NCI-H345 (cell line): ENCODE data around the gene SRGAP3.
"Not testable (repeated sequence)": the region's sequence is repeated elsewhere in the genome, so short reads cannot be mapped to it uniquely, and the experiment has no call there.

Experiments
- DNase-seq: peaks from one replicate; lab custom pipeline; 2025; lab: John Stamatoyannopoulos, UW

The SRGAP3 gene

GRCh38 chr3:9249273-9250192, at the start of gene SRGAP3:
TSS of gene SRGAP3 (minus strand) at chr3:9249646. CDS start at chr3:9248951, 695 bp downstream.
- peak; percentile 88 for DNase-seq

GRCh38 chr3:9298236-9298635, 48.8 kb upstream of the SRGAP3 start:
- no peak for DNase-seq

DNA sequence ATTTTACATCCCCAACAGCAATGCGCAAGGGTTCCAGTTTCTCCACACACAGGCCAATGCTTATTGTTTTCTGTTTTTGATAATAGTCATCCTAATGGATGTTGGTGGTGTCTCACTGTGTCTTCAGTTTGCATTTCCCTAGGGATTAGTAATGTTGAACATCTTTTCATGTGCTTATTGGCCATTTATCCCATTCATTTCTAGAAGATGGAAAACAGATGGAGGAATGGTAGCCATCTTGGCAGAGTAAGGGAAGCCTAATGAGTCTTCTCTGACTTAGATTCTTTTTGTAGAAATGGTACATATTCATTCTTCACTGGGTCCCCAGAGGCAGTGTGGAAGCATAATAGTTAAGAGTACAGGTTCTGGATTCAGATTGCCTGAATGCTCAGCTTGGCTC, 46.8 kb upstream of the SRGAP3 start:
- DNase-seq: no peak

- DNase-seq: no peak
Measured at GRCh38 chr3:9295007-9295406, 45.6 kb upstream of the SRGAP3 start.

DNA sequence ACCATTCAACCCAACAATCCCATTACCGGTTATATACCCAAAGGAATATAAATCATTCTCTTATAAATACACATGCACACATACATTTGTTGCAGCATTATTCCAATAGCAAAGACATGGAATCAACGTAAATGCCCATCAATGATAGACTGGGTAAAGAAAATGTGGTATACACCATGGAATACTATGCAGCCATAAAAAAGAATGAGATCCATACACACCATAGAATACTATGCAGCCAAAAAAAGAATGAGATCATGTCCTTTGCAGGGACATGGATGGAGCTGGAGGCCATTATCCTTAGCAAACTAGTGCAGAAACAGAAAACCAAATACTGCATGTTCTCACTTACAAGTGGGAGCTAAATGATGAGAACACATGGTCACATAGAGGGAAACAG, 44.5 kb upstream of the SRGAP3 start:
- not testable (repeated sequence) for DNase-seq

GRCh38 chr3:9293076-9293475, 43.6 kb upstream of the SRGAP3 start:
- no peak for DNase-seq

DNA sequence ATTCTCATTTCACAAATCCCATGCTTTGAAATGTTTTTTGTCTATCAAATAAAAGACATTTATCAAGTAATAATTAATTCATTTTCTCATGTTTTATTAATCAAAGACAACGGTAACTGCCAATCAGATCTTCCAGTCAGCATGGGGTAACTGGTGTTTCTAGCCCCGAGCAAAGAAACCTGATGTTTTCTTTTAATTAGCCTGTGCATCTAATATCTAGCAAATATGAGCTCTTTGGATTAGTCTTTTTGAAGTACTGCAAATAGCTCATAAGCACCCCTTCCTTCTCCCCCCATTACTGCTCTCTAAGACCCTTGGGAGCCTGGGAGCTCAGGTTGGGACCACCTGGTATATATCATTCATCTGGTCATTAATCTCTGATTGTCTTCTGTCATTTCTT, 43.1 kb upstream of the SRGAP3 start:
- DNase-seq: no peak

- DNase-seq: no peak
Measured at GRCh38 chr3:9291821-9292410, 42.5 kb upstream of the SRGAP3 start.

DNA sequence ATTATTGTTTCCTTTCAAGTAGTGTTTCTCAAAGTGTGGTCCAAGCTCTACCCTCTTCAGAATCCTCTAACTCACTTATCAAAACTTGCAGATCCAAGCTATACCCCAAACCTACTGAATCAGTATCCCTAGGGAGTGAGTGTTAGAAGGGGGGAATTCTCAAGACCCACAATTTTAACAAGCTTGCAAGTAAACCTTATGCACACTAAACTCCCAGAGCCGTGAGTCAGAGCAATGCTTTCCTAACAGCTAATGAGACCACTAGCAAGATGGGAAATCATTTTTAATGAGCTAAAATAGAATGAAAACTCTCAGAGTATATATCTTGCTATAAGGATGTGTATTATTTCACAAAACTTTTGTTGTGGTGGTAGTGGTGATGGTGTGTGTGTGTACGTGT, 41.1 kb upstream of the SRGAP3 start:
- DNase-seq: no peak

DNA sequence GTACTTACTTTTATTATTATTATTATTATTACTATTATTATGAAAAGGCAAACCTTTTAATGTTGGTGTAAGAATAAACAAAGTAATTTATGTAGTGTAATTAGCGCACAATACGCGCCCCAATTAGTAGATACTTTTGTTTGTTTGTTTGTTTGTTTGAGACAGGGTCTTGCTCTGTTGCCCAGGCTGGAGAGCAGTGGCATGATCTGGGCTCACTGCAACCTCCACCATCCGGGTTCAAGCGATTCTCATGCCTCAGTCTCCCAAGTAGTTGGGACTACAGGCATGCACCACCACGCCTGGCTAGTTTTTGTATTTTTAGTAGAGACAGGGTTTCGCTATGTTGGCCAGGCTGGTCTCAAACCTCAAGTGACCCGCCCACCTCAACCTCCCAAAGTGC, 32.1 kb upstream of the SRGAP3 start:
- DNase-seq: not testable (repeated sequence)

- peak; percentile 17 for DNase-seq
Measured at GRCh38 chr3:9280451-9281219, 31.2 kb upstream of the SRGAP3 start.

DNA sequence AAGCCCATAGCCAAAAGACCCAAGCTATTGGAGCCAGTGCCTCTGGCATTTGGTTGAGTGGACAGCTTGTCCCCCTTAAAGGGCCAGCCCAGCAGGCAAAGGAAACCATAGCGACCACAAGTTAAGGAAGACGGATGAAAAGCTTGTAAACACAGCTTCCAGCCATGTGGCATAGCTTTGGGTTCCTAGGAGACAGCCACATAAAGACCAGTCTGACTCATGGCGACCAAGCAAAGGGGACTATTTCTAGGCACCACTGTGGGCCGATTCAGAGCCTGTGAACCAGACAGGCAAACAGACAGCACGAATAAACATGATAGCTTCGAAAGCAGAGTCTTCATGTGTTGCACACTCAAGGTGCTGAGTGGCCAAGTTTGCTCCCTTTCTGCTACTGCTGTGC, 30.5 kb upstream of the SRGAP3 start:
- DNase-seq: no peak

GRCh38 chr3:9278498-9278897, 29.1 kb upstream of the SRGAP3 start:
- DNase-seq: no peak

GRCh38 chr3:9278085-9278484, 28.6 kb upstream of the SRGAP3 start:
- no peak for DNase-seq

GRCh38 chr3:9276761-9277370, 27.4 kb upstream of the SRGAP3 start:
- no peak for DNase-seq

- no peak for DNase-seq
Measured at GRCh38 chr3:9271903-9272302, 22.5 kb upstream of the SRGAP3 start.

DNA sequence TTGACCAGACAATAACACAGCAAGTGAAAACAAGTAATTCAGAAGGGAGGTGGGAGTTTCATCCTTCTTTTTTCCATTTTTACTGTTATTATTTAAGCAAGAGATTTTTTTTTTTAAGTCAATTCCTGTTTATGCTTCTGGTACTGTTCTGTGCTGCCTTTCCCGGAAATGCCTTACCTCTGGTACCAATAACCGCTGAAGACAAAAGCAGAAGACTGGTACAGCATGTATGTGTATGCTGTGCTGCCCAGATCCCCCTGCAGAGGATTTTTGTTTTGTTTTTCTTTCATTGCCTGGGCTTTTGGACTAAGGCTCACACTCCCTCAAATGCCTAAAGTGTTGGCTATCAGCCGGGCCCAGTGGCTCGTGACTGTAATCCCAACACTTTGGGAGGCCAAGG, 21.3 kb upstream of the SRGAP3 start:
- DNase-seq: no peak

DNA sequence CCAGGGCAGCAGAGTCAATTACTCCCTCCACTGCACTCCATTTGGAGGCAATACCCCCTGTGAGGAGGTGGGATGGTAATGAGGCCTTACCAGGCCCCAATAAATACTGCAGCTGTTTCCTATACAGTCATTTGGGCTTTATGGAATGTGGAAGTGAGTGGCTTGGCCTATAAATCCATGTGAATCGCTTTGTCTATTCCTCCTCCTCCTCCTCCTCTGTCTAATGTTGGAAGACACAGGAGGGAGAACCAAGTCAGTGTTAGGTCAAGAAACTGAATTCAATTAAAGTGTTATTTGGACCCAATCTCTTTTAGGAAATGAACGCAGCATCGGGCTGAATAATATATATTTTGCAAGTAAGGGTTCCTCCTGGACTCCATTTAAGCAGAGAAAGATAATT, 17.3 kb upstream of the SRGAP3 start:
- DNase-seq: no peak

- DNase-seq: peak; percentile 20
Measured at GRCh38 chr3:9260305-9260704, 10.9 kb upstream of the SRGAP3 start.

GRCh38 chr3:9257092-9257491, 7.6 kb upstream of the SRGAP3 start:
- DNase-seq: no peak

DNA sequence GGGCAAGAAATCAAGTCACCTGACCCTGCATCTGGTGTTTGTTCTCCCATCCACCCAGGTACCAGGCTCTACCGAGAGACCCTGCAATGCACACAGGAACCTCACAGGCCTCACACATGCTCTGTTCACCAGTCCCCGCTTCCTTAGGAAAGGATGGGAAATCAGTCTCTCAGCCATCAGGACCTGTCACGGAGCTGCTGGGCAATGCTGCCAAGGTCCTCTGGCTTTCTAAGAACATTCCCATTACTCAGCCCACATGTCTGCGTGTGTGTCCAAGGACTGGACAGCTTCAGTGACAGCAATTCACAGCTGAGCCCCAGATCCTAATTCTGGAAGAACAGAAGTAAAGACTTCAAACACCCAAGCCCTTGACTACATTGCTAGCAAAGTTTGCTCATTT, 6.5 kb upstream of the SRGAP3 start:
- no peak for DNase-seq

DNA sequence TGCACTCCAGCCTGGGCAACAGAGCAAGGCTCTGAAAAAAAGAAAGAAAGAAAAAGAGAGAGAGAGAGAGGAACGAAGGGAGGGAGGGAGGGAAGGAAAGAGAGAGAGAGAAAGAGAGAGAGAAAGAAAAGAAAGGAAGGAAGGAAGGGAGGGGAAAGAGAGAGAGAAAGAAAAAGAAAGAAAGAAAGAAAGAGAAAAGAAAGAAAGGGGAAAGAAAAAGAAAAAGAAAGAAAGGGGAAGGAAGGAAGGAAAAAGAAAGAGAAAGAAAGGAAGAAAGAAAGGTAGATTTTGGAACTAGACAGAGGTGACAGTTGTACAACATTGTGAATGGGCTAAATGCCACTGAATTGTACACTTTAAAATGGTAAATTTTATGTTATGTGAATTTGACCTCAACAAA, 5.3 kb upstream of the SRGAP3 start:
- DNase-seq: no peak
